ENCODE results near the gene C1QC.

- TF ChIP-seq, protein P1, sequence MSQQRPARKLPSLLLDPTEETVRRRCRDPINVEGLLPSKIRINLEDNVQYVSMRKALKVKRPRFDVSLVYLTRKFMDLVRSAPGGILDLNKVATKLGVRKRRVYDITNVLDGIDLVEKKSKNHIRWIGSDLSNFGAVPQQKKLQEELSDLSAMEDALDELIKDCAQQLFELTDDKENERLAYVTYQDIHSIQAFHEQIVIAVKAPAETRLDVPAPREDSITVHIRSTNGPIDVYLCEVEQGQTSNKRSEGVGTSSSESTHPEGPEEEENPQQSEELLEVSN (IDR thresholded peaks at IDR 0.05): no peak
- TF ChIP-seq CTCF (IDR thresholded peaks at IDR 0.05; ENCODE audit: control extremely low read depth in 1 of 3, insufficient read depth in 1 of 3, low read depth in 1 of 3, low read length in 3 of 3): no peak
- TF ChIP-seq SIN3A (conservative IDR thresholded peaks at IDR 0.05 in 1 of 2, IDR thresholded peaks at IDR 0.05 in 1 of 2; ENCODE audit: low read depth in 1 of 2, low read length in 2 of 2): no peak
- TF ChIP-seq CBX8 (IDR thresholded peaks at IDR 0.05; ENCODE audit: borderline replicate concordance, low read depth, low read length): no peak
- no peak for TF ChIP-seq ZNF274 (IDR thresholded peaks at IDR 0.05; ENCODE audit: borderline replicate concordance, extremely low read depth, low read length)
- no peak for TF ChIP-seq TBP (IDR thresholded peaks at IDR 0.05; ENCODE audit: low read depth, low read length)
- TF ChIP-seq POLR2A (IDR thresholded peaks at IDR 0.05; ENCODE audit: control extremely low read depth in 1 of 2, low read depth in 2 of 2, low read length in 2 of 2): no peak
- no peak for TF ChIP-seq KDM1A (IDR thresholded peaks at IDR 0.05; ENCODE audit: borderline replicate concordance, low read length)
- TF ChIP-seq EZH2 (IDR thresholded peaks at IDR 0.05; ENCODE audit: low read depth, low read length, severe bottlenecking): no peak
- no peak for TF ChIP-seq BCL11A (IDR thresholded peaks at IDR 0.05; ENCODE audit: low read depth in 2 of 2, low read length in 2 of 2)
- no peak for TF ChIP-seq EGR1 (IDR thresholded peaks at IDR 0.05; ENCODE audit: borderline replicate concordance, low read depth, low read length)
- TF ChIP-seq NANOG (IDR thresholded peaks at IDR 0.05; ENCODE audit: insufficient read depth, low read depth, low read length, poor library complexity, severe bottlenecking): no peak
Measured at GRCh38 chr1:22674410-22674749, 30.9 kb downstream of the C1QC start.

Measured in H1 (cell line).